Islet of Langerhans (tissue), 1 donor: ENCODE measurements around the gene HFE.
"Not testable (repeated sequence)": the region's sequence is repeated elsewhere in the genome, so short reads cannot be mapped to it uniquely, and the experiment has no call there.

Source experiments
- FAIRE-seq: peaks from one replicate; lab custom pipeline; 2011; peaks lifted over from hg19 to GRCh38; lab: Jason Lieb, UNC

Gene HFE

GRCh38 chr6:26113570-26113969 is 26.3 kb downstream of the HFE start:
- FAIRE-seq: no peak

GRCh38 chr6:26115226-26115625 is 28.0 kb downstream of the HFE start:
- FAIRE-seq: no peak

- no peak for FAIRE-seq
Observed at GRCh38 chr6:26116267-26116666, 29.0 kb downstream of the HFE start.

- no peak for FAIRE-seq
Observed at GRCh38 chr6:26118999-26119398, 31.8 kb downstream of the HFE start.

GRCh38 chr6:26120115-26120514 is 32.9 kb downstream of the HFE start:
- FAIRE-seq: not testable (repeated sequence)

GRCh38 chr6:26120807-26121140 is 33.5 kb downstream of the HFE start:
- no peak for FAIRE-seq

GRCh38 chr6:26121141-26122004 is 34.1 kb downstream of the HFE start:
- peak; percentile 41 for FAIRE-seq

GRCh38 chr6:26122005-26122388 is 34.8 kb downstream of the HFE start:
- FAIRE-seq: no peak

- no peak for FAIRE-seq
Observed at GRCh38 chr6:26122402-26122792, 35.2 kb downstream of the HFE start.

- peak; percentile 98 for FAIRE-seq
Observed at GRCh38 chr6:26122793-26123674, 35.8 kb downstream of the HFE start.

- no peak for FAIRE-seq
Observed at GRCh38 chr6:26123675-26123946, 36.4 kb downstream of the HFE start.

GRCh38 chr6:26123947-26124780 is 36.9 kb downstream of the HFE start:
- FAIRE-seq: peak; percentile 98

- no peak for FAIRE-seq
Observed at GRCh38 chr6:26124781-26125685, 37.8 kb downstream of the HFE start.

- FAIRE-seq: no peak
Observed at GRCh38 chr6:26126394-26127235, 39.4 kb downstream of the HFE start.

- no peak for FAIRE-seq
Observed at GRCh38 chr6:26128013-26128771, 41.0 kb downstream of the HFE start.

- FAIRE-seq: no peak
Observed at GRCh38 chr6:26129656-26130055, 42.4 kb downstream of the HFE start.

GRCh38 chr6:26130581-26131249 is 43.5 kb downstream of the HFE start:
- no peak for FAIRE-seq

GRCh38 chr6:26131618-26132017 is 44.4 kb downstream of the HFE start:
- FAIRE-seq: no peak

GRCh38 chr6:26133730-26134129 is 46.5 kb downstream of the HFE start:
- no peak for FAIRE-seq
